H9 (cell line): ENCODE measurements around the gene POU2F1. TPM values are rescaled to one million over a fixed set of nuclear protein-coding genes. Genes with fewer than 3 reads are reported as not detected.

Experiments
- DNase-seq: peaks from one replicate; pipeline ENCODE4 v3.0.0-alpha.2; 2017
- H2AFZ ChIP-seq: one replicate; pipeline ENCODE4 v1.6.1; 2013; ENCODE audit warnings: mild to moderate bottlenecking, low read length, control low read depth, moderate library complexity
- H2AK5ac ChIP-seq: 2 replicates; pipeline ENCODE4 v1.6.1; 2013; ENCODE audit warnings: low read length, control low read depth, mixed read lengths; ENCODE audit not compliant: insufficient read length
- H2BK120ac ChIP-seq: one replicate; pipeline ENCODE4 v1.6.1; 2013; ENCODE audit warnings: low read depth, mild to moderate bottlenecking, low read length, control low read depth, inconsistent platforms; ENCODE audit not compliant: poor library complexity, severe bottlenecking
- H2BK12ac ChIP-seq: 2 replicates; pipeline ENCODE4 v1.6.1; 2013; ENCODE audit warnings: low read length, control low read depth, mixed read lengths, low read depth; ENCODE audit not compliant: insufficient read length
- H2BK15ac ChIP-seq: 2 replicates; pipeline ENCODE4 v1.6.1; 2013; ENCODE audit warnings: low read depth, low read length, control low read depth
- H2BK20ac ChIP-seq: one replicate; pipeline ENCODE4 v1.6.1; 2013; ENCODE audit warnings: low read depth, mild to moderate bottlenecking, low read length, control low read depth, inconsistent platforms; ENCODE audit not compliant: poor library complexity, severe bottlenecking
- H2BK5ac ChIP-seq: 2 replicates; pipeline ENCODE4 v1.6.1; 2013; ENCODE audit warnings: low read length, control low read depth, mixed read lengths; ENCODE audit not compliant: insufficient read length
- H3K14ac ChIP-seq: 2 replicates; pipeline ENCODE4 v1.6.1; 2013; ENCODE audit warnings: low read length, control low read depth; ENCODE audit not compliant: insufficient read depth
- H3K18ac ChIP-seq: 2 replicates; pipeline ENCODE4 v1.6.1; 2013; ENCODE audit warnings: low read depth, mild to moderate bottlenecking, mixed read lengths, low read length, control low read depth; ENCODE audit not compliant: insufficient read length
- H3K23ac ChIP-seq: 2 replicates; pipeline ENCODE4 v1.6.1; 2013; ENCODE audit warnings: low read length, control low read depth, mixed read lengths, low read depth; ENCODE audit not compliant: insufficient read length
- H3K23me2 ChIP-seq: 2 replicates; pipeline ENCODE4 v1.6.1; 2013; ENCODE audit warnings: low read depth, mild to moderate bottlenecking, mixed read lengths, low read length, control low read depth; ENCODE audit not compliant: insufficient read length, poor library complexity, severe bottlenecking
- H3K27ac ChIP-seq: 2 replicates; pipeline ENCODE4 v1.5.1; 2013; ENCODE audit warnings: low read length, control low read depth, mixed read lengths, low read depth; ENCODE audit not compliant: insufficient read length
- H3K27me3 ChIP-seq: 2 replicates; pipeline ENCODE4 v1.6.1; 2013; ENCODE audit warnings: low read length, control low read depth, inconsistent platforms; ENCODE audit not compliant: insufficient read depth
- H3K4ac ChIP-seq: 2 replicates; pipeline ENCODE4 v1.6.1; 2013; ENCODE audit warnings: low read depth, mild to moderate bottlenecking, control low read depth, inconsistent platforms, low read length, moderate library complexity
- H3K4me1 ChIP-seq: 2 replicates; pipeline ENCODE4 v1.6.1; 2013; ENCODE audit warnings: low read length, control low read depth, inconsistent platforms; ENCODE audit not compliant: insufficient read depth
- H3K4me2 ChIP-seq: 2 replicates; pipeline ENCODE4 v1.6.1; 2013; ENCODE audit warnings: low read length, control low read depth, mixed read lengths; ENCODE audit not compliant: insufficient read length, insufficient read depth
- H3K56ac ChIP-seq: 2 replicates; pipeline ENCODE4 v1.6.1; 2013; ENCODE audit warnings: low read depth, mild to moderate bottlenecking, mixed read lengths, low read length, control low read depth; ENCODE audit not compliant: insufficient read length
- H3K79me1 ChIP-seq: 2 replicates; pipeline ENCODE4 v1.6.1; 2013; ENCODE audit warnings: low read depth, mild to moderate bottlenecking, moderate library complexity, low read length, control low read depth, inconsistent platforms; ENCODE audit not compliant: insufficient read depth, poor library complexity, severe bottlenecking
- H3K79me2 ChIP-seq: 2 replicates; pipeline ENCODE4 v1.6.1; 2013; ENCODE audit warnings: low read length, control low read depth, inconsistent platforms; ENCODE audit not compliant: insufficient read depth
- H3K9ac ChIP-seq: 2 replicates; pipeline ENCODE4 v1.6.1; 2013; ENCODE audit warnings: low read length, control low read depth, mixed read lengths; ENCODE audit not compliant: insufficient read length; ENCODE audit errors: extremely low read depth
- H3K9me3 ChIP-seq: one replicate; pipeline ENCODE4 v1.6.1; 2013; ENCODE audit warnings: low read depth, low read length, inconsistent platforms; ENCODE audit not compliant: control insufficient read depth
- H3T11ph ChIP-seq: one replicate; pipeline ENCODE4 v1.6.1; 2013; ENCODE audit warnings: mild to moderate bottlenecking, low read length, control low read depth, inconsistent platforms
- H4K20me1 ChIP-seq: one replicate; pipeline ENCODE4 v1.6.1; 2013; ENCODE audit not compliant: control insufficient read depth, insufficient read length, insufficient read depth
- H4K5ac ChIP-seq: 2 replicates; pipeline ENCODE4 v1.6.1; 2013; ENCODE audit warnings: low read depth, mild to moderate bottlenecking, mixed read lengths, low read length, control low read depth; ENCODE audit not compliant: insufficient read length
- H4K8ac ChIP-seq: replicated peaks from 2 replicates; pipeline ENCODE4 v1.6.1; 2013; ENCODE audit warnings: low read length, control low read depth, mixed read lengths, low read depth; ENCODE audit not compliant: insufficient read length
- H4K91ac ChIP-seq: 2 replicates; pipeline ENCODE4 v1.6.1; 2013; ENCODE audit warnings: low read depth, mild to moderate bottlenecking, moderate library complexity, mixed read lengths, low read length, control low read depth; ENCODE audit not compliant: insufficient read length
- H3K27ac Mint-ChIP-seq, 3 experiments: 2 replicates in 2 of 3; 3 replicates in 1 of 3; pipeline ENCODE4 v1.8.0; 2020 to 2021; ENCODE audit warnings: mixed read lengths in 3 of 3, mild to moderate bottlenecking in 1 of 3, moderate library complexity in 1 of 3
- H3K27me3 Mint-ChIP-seq: 2 replicates; pipeline ENCODE4 v1.8.0; 2021; ENCODE audit warnings: low read depth, mild to moderate bottlenecking, moderate library complexity, mixed read lengths
- H3K36me3 Mint-ChIP-seq, 3 experiments: 2 replicates in 2 of 3; 3 replicates in 1 of 3; pipeline ENCODE4 v1.8.0; 2020 to 2021; ENCODE audit warnings: low read depth in 3 of 3, mixed read lengths in 3 of 3; ENCODE audit not compliant: insufficient read depth in 1 of 3
- H3K4me1 Mint-ChIP-seq, 2 experiments: 2 replicates each; pipeline ENCODE4 v1.8.0; 2020; ENCODE audit warnings: mixed read lengths in 2 of 2
- H3K4me3 Mint-ChIP-seq, 2 experiments: 2 replicates in 1 of 2; 3 replicates in 1 of 2; pipeline ENCODE4 v1.8.0; 2020 to 2021; ENCODE audit warnings: mild to moderate bottlenecking in 2 of 2, mixed read lengths in 2 of 2, moderate library complexity in 1 of 2
- H3K9me3 Mint-ChIP-seq, 2 experiments: 2 replicates in 1 of 2; 3 replicates in 1 of 2; pipeline ENCODE4 v1.8.0; 2020; ENCODE audit warnings: mild to moderate bottlenecking in 2 of 2, mixed read lengths in 2 of 2, moderate library complexity in 1 of 2
- total RNA-seq: library from RNA; stranded (reverse); gene quantifications from 2 replicates; pipeline ENCODE4 v1.2.1, GENCODE V29; 2021
- TF ChIP-seq, protein P1 (sequence below): fragments of 200-600 bp; sonication (generic); conservative IDR thresholded peaks from 3 replicates; pipeline ENCODE4 v1.8.0; 2021; ENCODE audit warnings: antibody characterized with exemption, mild to moderate bottlenecking

The POU2F1 gene
- total RNA-seq, 1 experiment from 2014 or later, result 62.5 TPM

DNA sequence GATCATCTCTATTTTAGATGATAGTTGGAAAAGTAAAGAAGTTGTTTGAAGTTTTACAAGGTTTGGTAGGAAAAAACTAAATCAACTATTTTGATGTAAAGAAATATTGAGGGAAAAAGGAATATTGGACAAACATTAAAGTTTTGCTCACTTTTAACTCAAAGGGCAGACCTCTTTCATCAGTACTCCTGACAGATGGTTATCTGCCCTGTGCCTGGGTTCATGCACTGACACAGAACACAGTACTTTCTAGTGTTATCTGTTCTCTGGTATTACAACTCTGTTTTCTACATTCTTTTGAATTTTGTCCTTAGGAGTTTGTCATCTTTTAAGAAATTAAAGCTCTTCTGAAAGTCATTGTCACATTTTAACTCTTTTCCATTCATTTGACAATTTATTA, 118.7 kb downstream of the POU2F1 start:
- Mint-ChIP-seq H3K27me3 (no peaks in the 10 kb centered on the region), H3K36me3 (peaks cover 42 to 49% (median 48%) of the 10 kb centered on the region in 3 experiments), H3K4me3 (no peak overlapping the region), H3K4me1 (peaks cover 10 to 16% of the 10 kb centered on the region in 2 experiments), H3K9me3 (peaks cover 4 to 15% of the 10 kb centered on the region in 2 experiments; a peak in 4 of 5 replicates), H3K27ac (no peak overlapping the region)
- Histone ChIP-seq H2BK120ac (no peak overlapping the region), H3K79me2 (no peaks in the 10 kb centered on the region), H2BK5ac (no peak overlapping the region), H3K9ac (no peak overlapping the region), H3K23ac (no peak overlapping the region), H4K8ac (no peak overlapping the region), H2BK15ac (no peak overlapping the region), H2AFZ (no peak overlapping the region), H2AK5ac (no peak overlapping the region), H3K9me3 (no peaks in the 10 kb centered on the region), H3K14ac (no peak overlapping the region), H3K56ac (no peak overlapping the region), H4K20me1 (no peaks in the 10 kb centered on the region), H3K79me1 (peaks cover 3% of the 10 kb centered on the region), H3K4me1 (no peaks in the 10 kb centered on the region), H2BK20ac (no peak overlapping the region), H4K91ac (no peak overlapping the region), H3K27ac (no peak overlapping the region), H3K23me2 (no peaks in the 10 kb centered on the region), H3K4ac (no peak overlapping the region), H3K27me3 (no peaks in the 10 kb centered on the region), H4K5ac (no peak overlapping the region), H3K18ac (no peak overlapping the region), H3K4me2 (no peak overlapping the region), H2BK12ac (no peak overlapping the region), H3T11ph (no peak overlapping the region)
- DNase-seq, result no peak
- TF ChIP-seq, protein P1, sequence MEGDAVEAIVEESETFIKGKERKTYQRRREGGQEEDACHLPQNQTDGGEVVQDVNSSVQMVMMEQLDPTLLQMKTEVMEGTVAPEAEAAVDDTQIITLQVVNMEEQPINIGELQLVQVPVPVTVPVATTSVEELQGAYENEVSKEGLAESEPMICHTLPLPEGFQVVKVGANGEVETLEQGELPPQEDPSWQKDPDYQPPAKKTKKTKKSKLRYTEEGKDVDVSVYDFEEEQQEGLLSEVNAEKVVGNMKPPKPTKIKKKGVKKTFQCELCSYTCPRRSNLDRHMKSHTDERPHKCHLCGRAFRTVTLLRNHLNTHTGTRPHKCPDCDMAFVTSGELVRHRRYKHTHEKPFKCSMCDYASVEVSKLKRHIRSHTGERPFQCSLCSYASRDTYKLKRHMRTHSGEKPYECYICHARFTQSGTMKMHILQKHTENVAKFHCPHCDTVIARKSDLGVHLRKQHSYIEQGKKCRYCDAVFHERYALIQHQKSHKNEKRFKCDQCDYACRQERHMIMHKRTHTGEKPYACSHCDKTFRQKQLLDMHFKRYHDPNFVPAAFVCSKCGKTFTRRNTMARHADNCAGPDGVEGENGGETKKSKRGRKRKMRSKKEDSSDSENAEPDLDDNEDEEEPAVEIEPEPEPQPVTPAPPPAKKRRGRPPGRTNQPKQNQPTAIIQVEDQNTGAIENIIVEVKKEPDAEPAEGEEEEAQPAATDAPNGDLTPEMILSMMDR, result no peak
